Measurements from ENCODE around the gene PLEKHA7. TPM values are rescaled to one million over a fixed set of nuclear protein-coding genes. Genes with fewer than 3 reads are reported as not detected.

PLEKHA7 gene
- total RNA-seq, 1 experiment from 2014 or later: 7.2 TPM

GRCh38 chr11:16773981-16774935 lies 240.0 kb downstream of the PLEKHA7 start:
- Histone ChIP-seq H3K9me3 (ENCODE audit: control insufficient read depth in 1 of 2, insufficient read depth in 1 of 2, low read depth in 1 of 2, low read length in 2 of 2) (no peaks in the 10 kb centered on the region), H3K79me2 (ENCODE audit: insufficient read depth, low read length) (no peaks in the 10 kb centered on the region), H3K4me3 (replicated peaks in 1 of 2; ENCODE audit: low read depth in 1 of 2, low read length in 2 of 2) (no peak overlapping the region), H3K4me2 (ENCODE audit: low read length) (no peak overlapping the region), H3K9me2 (ENCODE audit: insufficient read depth) (no peaks in the 10 kb centered on the region), H3K4me1 (ENCODE audit: control insufficient read depth in 1 of 2, insufficient read depth in 2 of 2, low read length in 2 of 2) (peaks cover 16 to 20% of the 10 kb centered on the region in 2 experiments), H3K9ac (ENCODE audit: low read length) (no peak overlapping the region), H2AFZ (ENCODE audit: low read depth, low read length, poor library complexity, severe bottlenecking) (no peak overlapping the region), H3K27ac (ENCODE audit: low read depth, low read length) (no peak overlapping the region), H4K20me1 (ENCODE audit: insufficient read depth) (no peaks in the 10 kb centered on the region), H3K36me3 (ENCODE audit: control insufficient read depth in 1 of 2, insufficient read depth in 2 of 2, low read length in 2 of 2) (no peaks in the 10 kb centered on the region), H3K27me3 (ENCODE audit: insufficient read depth, low read length) (no peaks in the 10 kb centered on the region)
- CTCF ChIA-PET: no interaction called here
- no peak for ATAC-seq
- POLR2A ChIA-PET: no interaction called here
- BruUV-seq (replicated peaks): no TSS peak
- RAD21 ChIA-PET (ENCODE audit: low non-redundant PET in 1 of 2, low total read pairs in 2 of 2, uncharacterized antibody in 2 of 2, unreplicated experiment in 2 of 2): no interaction called here
- TF ChIP-seq CTCF (IDR thresholded peaks at IDR 0.05 in 2 of 3, conservative IDR thresholded peaks at IDR 0.05 in 1 of 3; ENCODE audit: borderline replicate concordance in 1 of 3, insufficient read depth in 1 of 3, low read depth in 2 of 3, low read length in 2 of 3) (no peak), TCF7L2 (IDR thresholded peaks at IDR 0.05; ENCODE audit: borderline replicate concordance, extremely low read depth, insufficient read depth, insufficient read length) (no peak), SP1 (IDR thresholded peaks at IDR 0.05; ENCODE audit: low read depth) (no peak)
- TF ChIP-seq, protein P1, sequence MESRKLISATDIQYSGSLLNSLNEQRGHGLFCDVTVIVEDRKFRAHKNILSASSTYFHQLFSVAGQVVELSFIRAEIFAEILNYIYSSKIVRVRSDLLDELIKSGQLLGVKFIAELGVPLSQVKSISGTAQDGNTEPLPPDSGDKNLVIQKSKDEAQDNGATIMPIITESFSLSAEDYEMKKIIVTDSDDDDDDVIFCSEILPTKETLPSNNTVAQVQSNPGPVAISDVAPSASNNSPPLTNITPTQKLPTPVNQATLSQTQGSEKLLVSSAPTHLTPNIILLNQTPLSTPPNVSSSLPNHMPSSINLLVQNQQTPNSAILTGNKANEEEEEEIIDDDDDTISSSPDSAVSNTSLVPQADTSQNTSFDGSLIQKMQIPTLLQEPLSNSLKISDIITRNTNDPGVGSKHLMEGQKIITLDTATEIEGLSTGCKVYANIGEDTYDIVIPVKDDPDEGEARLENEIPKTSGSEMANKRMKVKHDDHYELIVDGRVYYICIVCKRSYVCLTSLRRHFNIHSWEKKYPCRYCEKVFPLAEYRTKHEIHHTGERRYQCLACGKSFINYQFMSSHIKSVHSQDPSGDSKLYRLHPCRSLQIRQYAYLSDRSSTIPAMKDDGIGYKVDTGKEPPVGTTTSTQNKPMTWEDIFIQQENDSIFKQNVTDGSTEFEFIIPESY (IDR thresholded peaks at IDR 0.05; ENCODE audit: extremely low read depth, insufficient replicate concordance, low read length): no peak
- TF ChIP-seq, protein P2, sequence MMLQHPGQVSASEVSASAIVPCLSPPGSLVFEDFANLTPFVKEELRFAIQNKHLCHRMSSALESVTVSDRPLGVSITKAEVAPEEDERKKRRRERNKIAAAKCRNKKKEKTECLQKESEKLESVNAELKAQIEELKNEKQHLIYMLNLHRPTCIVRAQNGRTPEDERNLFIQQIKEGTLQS (IDR thresholded peaks at IDR 0.05): no peak
- intact Hi-C loops (cut with micrococcal nuclease): no loop called here
- no peak for DNase-seq (ENCODE audit: low read depth, low spot score)
